GM12878 (cell line): ENCODE results near the gene POLR3E. TPM values are rescaled to one million over a fixed set of nuclear protein-coding genes. Genes with fewer than 3 reads are reported as not detected.

Source experiments
- ATAC-seq: fragments of 200-7000 bp; cut with Tn5 transposase; 3 replicates; pipeline ENCODE4 v1.9.1; 2020; ENCODE audit warnings: mild to moderate bottlenecking, moderate library complexity
- BruUV-seq: library from RNA; stranded (reverse); fragments of 400-500 nt; replicated peaks from 2 replicates; lab custom pipeline; 2021; lab: Mats Ljungman, UMichigan
- CTCF ChIA-PET: fragments of 300-600 bp; sonication (Branson Sonifier 250); formaldehyde crosslinking; extraction: SDS; loops from one replicate; lab custom pipeline; 2021; ENCODE audit warnings: inconsistent platforms; lab: Yijun Ruan, JAX
- POLR2A ChIA-PET: fragments of 350-600 bp; formaldehyde crosslinking; extraction: SDS; loops from one replicate; lab custom pipeline; 2021; ENCODE audit warnings: inconsistent platforms; lab: Charles Lee
- RAD21 ChIA-PET: fragments of 300-600 bp; sonication (Branson Sonifier 250); formaldehyde crosslinking; loops from one replicate; lab custom pipeline; 2023; ENCODE audit warnings: antibody characterized with exemption; ENCODE audit not compliant: unreplicated experiment; lab: Charles Lee
- SMC1A ChIA-PET: fragments of 300-600 bp; sonication (Branson Sonifier 250); formaldehyde crosslinking; loops from one replicate; lab custom pipeline; 2023; ENCODE audit not compliant: unreplicated experiment, uncharacterized antibody; lab: Charles Lee
- DNase-seq: peaks from one replicate; pipeline ENCODE4 v3.0.0-alpha.2; 2011; ENCODE audit warnings: low read depth, low spot score
- FAIRE-seq: peaks from 3 replicates; lab custom pipeline; 2011; peaks lifted over from hg19 to GRCh38; lab: Jason Lieb, UNC
- H2AFZ ChIP-seq: 2 replicates; pipeline ENCODE4 v1.6.0; 2011; ENCODE audit warnings: low read depth, low read length, control low read depth; ENCODE audit not compliant: control insufficient read depth
- H3K27ac ChIP-seq: 2 replicates; pipeline ENCODE4 v1.5.1; 2011; ENCODE audit warnings: control low read depth; ENCODE audit not compliant: control insufficient read depth, insufficient read depth
- H3K27me3 ChIP-seq, 2 experiments: replicated peaks in 1 of 2; 2 replicates each; pipeline versions ENCODE4 v1.6.0 to v1.6.1; 2011; ENCODE audit warnings: low read length in 1 of 2; ENCODE audit not compliant: control insufficient read depth in 2 of 2, insufficient read depth in 2 of 2
- H3K36me3 ChIP-seq, 2 experiments: 2 replicates each; pipeline ENCODE4 v1.5.1; 2011; ENCODE audit warnings: low read length in 1 of 2; ENCODE audit not compliant: control insufficient read depth in 2 of 2, insufficient read depth in 2 of 2
- H3K4me1 ChIP-seq: 2 replicates; pipeline ENCODE4 v1.6.1; 2011; ENCODE audit warnings: mild to moderate bottlenecking, low read length, moderate library complexity, mixed read lengths; ENCODE audit not compliant: control insufficient read depth, insufficient read depth
- H3K4me2 ChIP-seq: 2 replicates; pipeline ENCODE4 v1.6.0; 2011; ENCODE audit warnings: control low read depth; ENCODE audit not compliant: control insufficient read depth, insufficient read depth
- H3K4me3 ChIP-seq: fragments of 200-600 bp; sonication (generic); 2 replicates; pipeline ENCODE4 v1.5.1; 2016
- H3K79me2 ChIP-seq: 2 replicates; pipeline ENCODE4 v1.6.0; 2011; ENCODE audit warnings: low read length; ENCODE audit not compliant: control insufficient read depth, insufficient read depth
- H3K9ac ChIP-seq: 2 replicates; pipeline ENCODE4 v1.8.0; 2011; ENCODE audit warnings: low read length, control low read depth, mixed read lengths; ENCODE audit not compliant: control insufficient read depth, insufficient read depth
- H3K9me3 ChIP-seq: replicated peaks from 3 replicates; pipeline ENCODE4 v1.5.1; 2011; ENCODE audit warnings: mild to moderate bottlenecking, low read length; ENCODE audit not compliant: control insufficient read depth, insufficient read depth
- H4K20me1 ChIP-seq: 2 replicates; pipeline ENCODE4 v1.6.0; 2011; ENCODE audit not compliant: control insufficient read depth, insufficient read depth
- CBFB ChIP-seq: IDR thresholded peaks from 2 replicates; pipeline ENCODE4 v1.6.1; 2016; ENCODE audit warnings: antibody characterized with exemption, low read depth
- CHD4 ChIP-seq: fragments of 200-600 bp; sonication (generic); IDR thresholded peaks from 2 replicates; pipeline ENCODE4 v1.6.1; 2016; ENCODE audit warnings: mild to moderate bottlenecking
- HCFC1 ChIP-seq: fragments of 150-350 bp; IDR thresholded peaks from 2 replicates; pipeline ENCODE4 v1.6.1; 2014; ENCODE audit warnings: low read length
- MTA3 ChIP-seq: IDR thresholded peaks from 2 replicates; pipeline ENCODE4 v1.6.1; 2012; ENCODE audit warnings: low read length, inconsistent platforms, borderline replicate concordance
- PKNOX1 ChIP-seq: fragments of 450-650 bp; IDR thresholded peaks from 2 replicates; pipeline ENCODE4 v1.6.1; 2016; ENCODE audit warnings: mild to moderate bottlenecking
- POLR2A ChIP-seq: IDR thresholded peaks from 2 replicates; pipeline ENCODE4 v1.6.1; 2011; ENCODE audit warnings: low read depth, mild to moderate bottlenecking, low read length
- POLR2AphosphoS5 ChIP-seq: IDR thresholded peaks from 2 replicates; pipeline ENCODE4 v1.6.1; 2011; ENCODE audit warnings: mild to moderate bottlenecking, low read length, inconsistent platforms
- SREBF2 ChIP-seq: IDR thresholded peaks from 2 replicates; pipeline ENCODE4 v1.6.1; 2012; ENCODE audit warnings: mild to moderate bottlenecking, low read length
- TBL1XR1 ChIP-seq: IDR thresholded peaks from 2 replicates; pipeline ENCODE4 v1.6.1; 2012; ENCODE audit warnings: low read depth, low read length, improper control_type of control experiment
- TCF12 ChIP-seq: IDR thresholded peaks from 2 replicates; pipeline ENCODE4 v1.6.1; 2011; ENCODE audit warnings: low read depth, mild to moderate bottlenecking, low read length
- ZNF384 ChIP-seq: IDR thresholded peaks from 2 replicates; pipeline ENCODE4 v1.6.1; 2012; ENCODE audit warnings: low read depth, mild to moderate bottlenecking, low read length, improper control_type of control experiment, borderline replicate concordance
- WGBS: methylation state at CpG from one replicate; pipeline ENCODE4 v1.1.6; 2016; ENCODE audit warnings: low lambda C conversion rate; ENCODE audit not compliant: insufficient replicate concordance, insufficient coverage; ENCODE audit errors: missing lambda C conversion rate; 5-methylcytosine and 5-hydroxymethylcytosine counted together
- in situ Hi-C: fragments of 300-500 bp; cut with MboI; formaldehyde crosslinking; loops from 9 replicates; pipeline ENCODE4 v1.14.3; 2018; ENCODE audit warnings: mixed read lengths
- intact Hi-C: fragments of 100-400 bp; cut with micrococcal nuclease; formaldehyde crosslinking; loops from one replicate; pipeline ENCODE4 v1.14.2; 2022; ENCODE audit not compliant: unreplicated experiment
- polyA plus RNA-seq, 11 experiments: library from polyadenylated mRNA; depleted of rRNA in 4 of 11; unstranded in 6 of 11; stranded (reverse) in 5 of 11; fragments of >200 nt; fragmentation: Nextera tagmentation in 4 of 11; fragmentation: Illumina TruSeq in 1 of 11; extraction: Ambion mirVana in 4 of 11; extraction: Trizol in 1 of 11; gene quantifications; 1 replicate in 1 of 11; 2 replicates in 10 of 11; pipeline versions ENCODE4 v1.2.1 to v1.2.3, GENCODE V29; 2011 to 2016; ENCODE audit warnings: inconsistent platforms in 2 of 11, missing spikeins in 2 of 11, low read depth in 1 of 11
- total RNA-seq, 4 experiments: library from RNA; depleted of rRNA in 3 of 4; stranded (reverse); fragments of >200 nt in 3 of 4; fragmentation: Illumina TruSeq in 1 of 4; extraction: Trizol in 1 of 4; gene quantifications; 2 replicates each; pipeline versions ENCODE4 v1.2.1 to v1.2.3, GENCODE V29; 2013 to 2021

The POLR3E gene
- total and polyA plus RNA-seq, 10 of the 15 experiments (the other 5 are each of a cell fraction or from before 2014, with no cell fraction given): 11.1 to 79.5 (median 39.7) TPM

- 100% methylated on average over 6 of the region's 6 CpGs for WGBS
- intact Hi-C loops (no loop called here), in situ Hi-C loops (loop anchor here (10.0 kb wide), 4 partner anchors 347 to 1173 kb away; partner anchors contain the start of genes DNAH3 and LDAF1)
- ATAC-seq: no peak
- no peak overlapping the region for H3K27ac ChIP-seq
- no peaks in the 10 kb centered on the region for H3K9me3 ChIP-seq
- BruUV-seq: no TSS peak
- no peak overlapping the region for H2AFZ ChIP-seq
- peaks cover 17 to 41% of the 10 kb centered on the region in 2 experiments; a peak in 3 of 4 replicates for H3K36me3 ChIP-seq
- no peak overlapping the region for H3K9ac ChIP-seq
- no peaks in the 10 kb centered on the region for H3K4me1 ChIP-seq
- H3K4me2 ChIP-seq: no peak overlapping the region
- ChIA-PET SMC1A (interaction anchor here (0.6 kb wide), 1 partner anchor 27 kb away, joined by 3 read pairs; no protein-coding TSS in a partner anchor), RAD21 (no interaction called here), CTCF (interaction anchor here (1.2 to 1.5 kb wide), 2 partner anchors 10 to 27 kb away, joined by 3 read pairs; no protein-coding TSS in a partner anchor), POLR2A (no interaction called here)
- no peaks in the 10 kb centered on the region for H3K79me2 ChIP-seq
- no peaks in the 10 kb centered on the region for H3K27me3 ChIP-seq
- no peak for DNase-seq
- FAIRE-seq: no peak
- TF ChIP-seq ZNF384 (no peak), MTA3 (no peak), PKNOX1 (no peak), HCFC1 (no peak), CBFB (no peak), POLR2A (no peak), SREBF2 (no peak), TBL1XR1 (no peak), POLR2AphosphoS5 (no peak), CHD4 (no peak), TCF12 (no peak)
- no peaks in the 10 kb centered on the region for H4K20me1 ChIP-seq
- no peak overlapping the region for H3K4me3 ChIP-seq
Measured at GRCh38 chr16:22327446-22327775, 30.2 kb downstream of the POLR3E start.
